Tibial nerve (tissue), 3 donors: Measurements from ENCODE around the gene OR6B1.

Source experiments
- CTCF ChIP-seq, 5 experiments: fragments of 200-600 bp in 3 of 5; fragments of 450-650 bp in 2 of 5; sonication (generic) in 3 of 5; IDR thresholded peaks; one replicate each; pipeline ENCODE4 v1.5.1; 2016 to 2019; ENCODE audit warnings: antibody characterized with exemption in 5 of 5, mild to moderate bottlenecking in 3 of 5, moderate library complexity in 2 of 5
- POLR2A ChIP-seq, 2 donors: fragments of 450-650 bp; IDR thresholded peaks; one replicate each; pipeline ENCODE4 v1.6.1; 2017; ENCODE audit warnings: antibody characterized with exemption in 2 of 2, mild to moderate bottlenecking in 2 of 2, moderate library complexity in 2 of 2

- TF ChIP-seq CTCF (IDR thresholded peaks at IDR 0.05) (no peak), POLR2A (IDR thresholded peaks at IDR 0.05) (no peak)
Observed at GRCh38 chr7:143954544-143954943, 45.6 kb upstream of the OR6B1 start, which contains the start of gene OR2F1.
